NB4 (cell line): ENCODE data around the gene FEM1B.
A peak's percentile ranks its signal among the peaks of the same experiment; 100 is the strongest.

Experiments used
- DNase-seq: peaks from one replicate; pipeline ENCODE4 v3.0.0; 2010; ENCODE audit warnings: low read depth
- H3K4me3 ChIP-seq: one replicate; pipeline ENCODE4 v1.5.1; 2011; ENCODE audit warnings: mild to moderate bottlenecking, low read depth, low read length, moderate library complexity
- CTCF ChIP-seq: IDR thresholded peaks from one replicate; pipeline ENCODE4 v1.5.1; 2012; ENCODE audit warnings: low read depth, low read length
- MYC ChIP-seq: IDR thresholded peaks from 2 replicates; pipeline ENCODE4 v1.6.1; 2011; ENCODE audit warnings: low read depth, low read length
- POLR2A ChIP-seq: IDR thresholded peaks from 2 replicates; pipeline ENCODE4 v1.6.1; 2011; ENCODE audit warnings: mild to moderate bottlenecking; ENCODE audit not compliant: insufficient read length; ENCODE audit errors: extremely low read depth
- TF ChIP-seq, protein P1 (sequence below): IDR thresholded peaks from 2 replicates; pipeline ENCODE4 v1.6.1; 2011; ENCODE audit warnings: low read depth, low read length

FEM1B gene

DNA sequence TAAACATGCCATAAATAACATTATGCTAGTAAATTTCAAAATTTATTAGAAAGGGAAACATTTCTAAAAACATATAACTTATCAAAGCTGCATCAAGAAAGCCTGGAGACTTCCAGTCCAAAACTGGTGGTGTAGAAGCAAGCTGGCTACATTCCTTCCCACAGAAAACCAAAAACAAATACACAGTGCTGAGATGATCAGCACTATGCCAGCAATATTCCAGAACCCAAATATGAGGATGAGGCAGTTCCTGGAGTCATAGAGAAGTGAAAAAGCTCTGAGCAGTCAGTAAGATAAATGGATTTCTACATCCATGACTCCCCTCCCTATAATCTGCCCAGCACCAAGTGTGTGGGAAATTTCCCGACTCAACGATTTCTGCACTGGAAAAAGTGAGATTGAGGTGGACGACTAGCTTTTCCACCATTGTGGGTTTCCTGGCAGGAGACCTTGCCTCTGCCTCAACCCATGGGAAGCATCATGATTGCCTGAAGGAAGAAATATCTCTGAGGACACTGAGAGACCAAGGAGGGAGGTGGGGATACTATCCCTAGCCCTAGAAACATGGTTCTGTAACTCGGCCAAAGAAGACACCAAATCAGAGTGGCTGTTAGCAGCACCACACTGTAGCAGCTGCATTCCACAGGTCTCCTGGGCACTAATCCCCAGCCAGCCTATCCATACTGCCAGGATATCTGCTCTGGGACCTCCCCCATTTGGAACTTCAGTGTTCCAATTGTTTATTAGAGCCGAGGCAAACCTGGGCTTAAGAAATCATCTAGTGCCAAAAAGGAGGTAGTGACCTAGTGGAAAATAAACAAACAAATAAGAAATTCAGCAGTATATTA lies 36.2 kb upstream of the FEM1B start:
- no peak for DNase-seq
- TF ChIP-seq CTCF (no peak), POLR2A (no peak), MYC (no peak)
- TF ChIP-seq, protein P1, sequence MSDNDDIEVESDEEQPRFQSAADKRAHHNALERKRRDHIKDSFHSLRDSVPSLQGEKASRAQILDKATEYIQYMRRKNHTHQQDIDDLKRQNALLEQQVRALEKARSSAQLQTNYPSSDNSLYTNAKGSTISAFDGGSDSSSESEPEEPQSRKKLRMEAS, result no peak

GRCh38 chr15:68244235-68244634 lies 33.3 kb upstream of the FEM1B start:
- DNase-seq, result no peak
- H3K4me3 ChIP-seq, result no peak overlapping the region
- TF ChIP-seq, protein P1, result no peak
- TF ChIP-seq MYC, result no peak
- no peak for TF ChIP-seq CTCF
- no peak for TF ChIP-seq POLR2A

More for the DNA sequence above, 36.2 kb upstream of the FEM1B start:
- no peak overlapping the region for H3K4me3 ChIP-seq

- H3K4me3 ChIP-seq, result no peak overlapping the region
- TF ChIP-seq POLR2A, result no peak
- TF ChIP-seq CTCF, result no peak
- TF ChIP-seq, protein P1, result no peak
- no peak for TF ChIP-seq MYC
- peak; percentile 40 for DNase-seq
Observed at GRCh38 chr15:68249058-68249713, 28.4 kb upstream of the FEM1B start.

DNA sequence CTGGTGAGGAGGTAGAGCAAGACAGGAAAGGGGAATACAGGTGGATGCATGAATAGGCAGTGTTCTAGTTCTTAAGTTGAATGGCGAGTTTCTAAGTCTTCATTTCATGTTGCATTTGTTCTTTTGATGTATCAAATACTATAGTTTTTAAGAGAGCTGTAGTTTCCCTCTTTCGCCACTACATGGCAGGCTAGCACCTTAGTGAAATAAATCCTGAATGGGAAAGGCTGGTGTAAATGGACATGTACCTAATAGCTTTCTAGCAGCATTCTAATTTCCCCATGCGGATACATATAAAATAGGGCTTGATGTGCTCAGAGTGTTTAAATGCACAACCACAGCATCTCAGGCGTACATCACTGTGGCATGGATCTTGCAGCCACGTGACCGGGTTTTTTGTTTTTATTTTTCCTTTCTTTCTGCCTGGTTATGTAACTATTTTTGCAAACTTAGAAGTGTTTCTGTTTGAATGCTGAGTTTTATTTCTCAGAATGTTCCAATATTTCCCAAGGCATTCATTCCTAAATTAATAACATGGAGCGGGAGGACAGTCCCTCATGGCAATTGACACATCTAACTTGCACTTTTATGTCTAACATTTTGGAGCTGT lies 24.5 kb upstream of the FEM1B start:
- TF ChIP-seq POLR2A (no peak), CTCF (peak; percentile 73)
- H3K4me3 ChIP-seq, result no peak overlapping the region
- DNase-seq, result peak; percentile 83

DNA sequence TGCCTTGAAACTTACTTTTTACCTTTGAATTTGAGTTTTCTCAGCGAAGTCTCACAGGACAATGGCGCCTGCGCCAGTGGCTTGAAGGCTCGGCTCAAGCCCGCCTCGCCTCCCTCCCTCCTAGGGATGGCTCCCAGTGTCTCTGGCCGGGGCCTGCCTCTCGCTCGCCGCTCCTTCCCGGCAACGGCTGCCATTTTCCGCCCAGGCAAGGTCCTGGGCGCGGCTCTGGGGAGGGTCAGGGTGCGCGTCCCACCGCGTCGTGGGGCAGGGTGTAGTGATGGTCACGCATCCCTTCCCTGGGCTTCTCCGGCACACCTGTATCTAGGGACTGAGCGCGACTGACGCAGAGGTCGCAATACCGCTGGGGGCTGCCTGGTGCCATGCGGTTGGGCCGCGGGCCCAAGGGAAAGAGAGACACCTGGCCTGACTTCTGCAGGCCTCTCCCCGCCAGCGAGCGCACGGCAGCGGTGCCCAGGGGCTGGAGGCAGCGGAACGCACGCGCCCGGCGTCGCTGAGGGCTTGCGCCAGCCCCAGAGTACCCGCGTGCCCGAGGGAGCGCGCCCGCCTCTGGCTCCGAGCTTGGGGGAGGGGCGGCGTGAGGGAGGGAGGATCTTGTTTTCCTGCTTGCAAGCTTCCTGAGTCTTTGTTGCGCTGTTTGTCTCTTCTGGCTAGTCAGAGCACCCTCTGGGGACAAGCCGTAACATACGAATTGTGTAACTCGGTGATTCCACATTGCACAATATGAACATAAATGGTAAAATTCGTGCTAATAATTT lies 20.7 kb upstream of the FEM1B start:
- peak; percentile 96 for DNase-seq

More for the DNA sequence above, 20.7 kb upstream of the FEM1B start:
- peak overlapping the region; percentile 37 for H3K4me3 ChIP-seq
- TF ChIP-seq POLR2A, result peak; percentile 74
- TF ChIP-seq MYC, result peak; percentile 83
- TF ChIP-seq, protein P1, result peak; percentile 87
- TF ChIP-seq CTCF, result no peak
